ENCODE data around the gene NR0B1.

- peak; percentile 24 to 27 for TF ChIP-seq CTCF (conservative IDR thresholded peaks at IDR 0.05 in 1 of 2, IDR thresholded peaks at IDR 0.05 in 1 of 2; ENCODE audit: low read depth in 1 of 2, low read length in 2 of 2)
- TF ChIP-seq EZH2 (IDR thresholded peaks at IDR 0.05; ENCODE audit: low read length, missing control alignments), result no peak
Observed at GRCh38 chrX:30275498-30275897, 33.7 kb downstream of the NR0B1 start.

All from fibroblast of lung (primary cell).